HEK293 (cell line): Measurements from ENCODE around the gene ADCY7.

Experiments used
- CTCF ChIA-PET: fragments of 350-600 bp; formaldehyde crosslinking; extraction: SDS; loops from one replicate; lab custom pipeline; 2021; ENCODE audit warnings: antibody characterized with exemption; lab: Yijun Ruan, JAX
- POLR2A ChIA-PET: fragments of 300-600 bp; formaldehyde crosslinking; extraction: SDS; loops from one replicate; lab custom pipeline; 2020; ENCODE audit warnings: antibody characterized with exemption, inconsistent platforms; lab: Yijun Ruan, JAX
- H3K27ac ChIP-seq: fragments of 200-500 bp; sonication (Bioruptor generic); 2 replicates; pipeline ENCODE4 v1.5.1; 2014; ENCODE audit warnings: low read depth, low read length, control low read depth, inconsistent platforms; ENCODE audit errors: extremely low read depth
- H3K36me3 ChIP-seq, 2 experiments: fragments of 200-500 bp in 1 of 2; sonication (Bioruptor generic) in 1 of 2; 1 replicate in 1 of 2; 2 replicates in 1 of 2; pipeline ENCODE4 v1.5.1; 2014 to 2017; ENCODE audit warnings: inconsistent platforms in 2 of 2, low read length in 2 of 2; ENCODE audit not compliant: control insufficient read depth in 2 of 2, insufficient read depth in 1 of 2
- H3K4me1 ChIP-seq: fragments of 200-500 bp; sonication (Bioruptor generic); 2 replicates; pipeline ENCODE4 v1.5.1; 2014; ENCODE audit warnings: mild to moderate bottlenecking, low read length, inconsistent platforms; ENCODE audit not compliant: control insufficient read depth, insufficient read depth
- H3K4me3 ChIP-seq: 2 replicates; pipeline ENCODE4 v1.5.1; 2011; ENCODE audit warnings: low read depth, mild to moderate bottlenecking, control low read depth, low read length, moderate library complexity
- H3K9me3 ChIP-seq: fragments of 200-500 bp; sonication (Bioruptor generic); 2 replicates; pipeline ENCODE4 v1.5.1; 2014; ENCODE audit warnings: low read depth, low read length, inconsistent platforms; ENCODE audit not compliant: control insufficient read depth, insufficient read depth
- GLIS1 ChIP-seq: fragments of 450-650 bp; formaldehyde crosslinking; IDR thresholded peaks from 2 replicates; pipeline ENCODE4 v1.5.1; 2016; ENCODE audit warnings: missing biosample characterization, missing genetic modification characterization
- KLF7 ChIP-seq: fragments of 450-650 bp; formaldehyde crosslinking; IDR thresholded peaks from 2 replicates; pipeline ENCODE4 v1.5.1; 2016; ENCODE audit warnings: missing biosample characterization, missing genetic modification characterization, borderline replicate concordance
- OVOL3 ChIP-seq: fragments of 450-650 bp; formaldehyde crosslinking; IDR thresholded peaks from 2 replicates; pipeline ENCODE4 v1.5.1; 2016; ENCODE audit warnings: missing biosample characterization, missing genetic modification characterization
- RBAK ChIP-seq: fragments of 450-650 bp; formaldehyde crosslinking; IDR thresholded peaks from 2 replicates; pipeline ENCODE4 v1.5.1; 2016; ENCODE audit warnings: missing biosample characterization, missing genetic modification characterization
- ZBTB7A ChIP-seq: fragments of 450-650 bp; formaldehyde crosslinking; IDR thresholded peaks from 2 replicates; pipeline ENCODE4 v1.5.1; 2016; ENCODE audit warnings: low read depth, missing biosample characterization, missing genetic modification characterization
- ZBTB8A ChIP-seq: fragments of 450-650 bp; formaldehyde crosslinking; IDR thresholded peaks from 2 replicates; pipeline ENCODE4 v1.5.1; 2016; ENCODE audit warnings: missing biosample characterization, missing genetic modification characterization
- ZNF121 ChIP-seq: fragments of 450-650 bp; formaldehyde crosslinking; IDR thresholded peaks from 2 replicates; pipeline ENCODE4 v1.5.1; 2016; ENCODE audit warnings: missing biosample characterization, missing genetic modification characterization
- ZNF239 ChIP-seq: fragments of 450-650 bp; formaldehyde crosslinking; IDR thresholded peaks from 2 replicates; pipeline ENCODE4 v1.5.1; 2016; ENCODE audit warnings: missing biosample characterization, missing genetic modification characterization
- ZNF324 ChIP-seq: fragments of 450-650 bp; formaldehyde crosslinking; IDR thresholded peaks from 2 replicates; pipeline ENCODE4 v1.5.1; 2016; ENCODE audit warnings: missing biosample characterization, missing genetic modification characterization
- ZNF354C ChIP-seq: fragments of 450-650 bp; formaldehyde crosslinking; IDR thresholded peaks from 2 replicates; pipeline ENCODE4 v1.5.1; 2016; ENCODE audit warnings: missing biosample characterization, missing genetic modification characterization, low read depth, borderline replicate concordance
- ZNF560 ChIP-seq: fragments of 450-650 bp; formaldehyde crosslinking; IDR thresholded peaks from 2 replicates; pipeline ENCODE4 v1.5.1; 2017; ENCODE audit warnings: missing biosample characterization, missing genetic modification characterization, borderline replicate concordance
- ZNF585B ChIP-seq: fragments of 450-650 bp; formaldehyde crosslinking; IDR thresholded peaks from 2 replicates; pipeline ENCODE4 v1.5.1; 2016; ENCODE audit warnings: missing biosample characterization, missing genetic modification characterization
- ZNF664 ChIP-seq: fragments of 450-650 bp; formaldehyde crosslinking; IDR thresholded peaks from 2 replicates; pipeline ENCODE4 v1.5.1; 2016; ENCODE audit warnings: missing biosample characterization, missing genetic modification characterization
- ZNF677 ChIP-seq: fragments of 450-650 bp; IDR thresholded peaks from 2 replicates; pipeline ENCODE4 v1.5.0; 2018; ENCODE audit warnings: missing biosample characterization, mild to moderate bottlenecking, missing genetic modification characterization, moderate library complexity
- ZNF843 ChIP-seq: fragments of 450-650 bp; formaldehyde crosslinking; IDR thresholded peaks from 2 replicates; pipeline ENCODE4 v1.5.1; 2016; ENCODE audit warnings: missing biosample characterization, missing genetic modification characterization
- ZSCAN16 ChIP-seq: fragments of 450-650 bp; formaldehyde crosslinking; IDR thresholded peaks from 2 replicates; pipeline ENCODE4 v1.5.1; 2016; ENCODE audit warnings: missing biosample characterization, missing genetic modification characterization
- TF ChIP-seq, protein P1 (sequence below): fragments of 450-650 bp; formaldehyde crosslinking; IDR thresholded peaks from 2 replicates; pipeline ENCODE4; 2016; ENCODE audit warnings: missing biosample characterization, missing genetic modification characterization
- TF ChIP-seq, protein P2 (sequence below): fragments of 450-650 bp; formaldehyde crosslinking; IDR thresholded peaks from 2 replicates; pipeline ENCODE4 v1.5.1; 2017; ENCODE audit warnings: missing biosample characterization, missing genetic modification characterization
- TF ChIP-seq, protein P3 (sequence below): fragments of 450-650 bp; IDR thresholded peaks from 2 replicates; pipeline ENCODE4 v1.5.1; 2018; ENCODE audit warnings: missing biosample characterization, mild to moderate bottlenecking, missing genetic modification characterization
- TF ChIP-seq, protein P4 (sequence below): fragments of 450-650 bp; formaldehyde crosslinking; IDR thresholded peaks from 2 replicates; pipeline ENCODE4 v1.5.1; 2017; ENCODE audit warnings: missing biosample characterization, missing genetic modification characterization

The ADCY7 gene

DNA sequence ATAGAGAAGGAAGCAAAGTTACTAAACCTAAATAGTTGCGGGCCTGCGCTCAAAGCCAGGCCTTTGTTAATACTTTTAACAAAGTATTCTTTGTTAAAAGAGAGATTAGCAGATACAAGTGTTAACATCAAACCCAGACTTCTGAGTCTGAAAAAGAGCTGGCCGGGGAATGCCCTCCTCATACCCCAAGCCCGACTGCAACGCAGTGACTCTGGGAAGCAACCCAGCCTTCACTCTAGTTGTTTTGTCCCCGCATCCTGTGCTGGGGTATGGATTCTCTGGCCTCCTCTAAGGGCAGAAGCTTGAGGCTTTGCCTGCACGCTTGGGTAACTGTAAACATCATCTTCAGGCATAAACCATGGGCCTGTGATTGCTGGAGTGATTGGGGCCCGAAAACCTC lies 48.3 kb downstream of the ADCY7 start:
- TF ChIP-seq, protein P1, sequence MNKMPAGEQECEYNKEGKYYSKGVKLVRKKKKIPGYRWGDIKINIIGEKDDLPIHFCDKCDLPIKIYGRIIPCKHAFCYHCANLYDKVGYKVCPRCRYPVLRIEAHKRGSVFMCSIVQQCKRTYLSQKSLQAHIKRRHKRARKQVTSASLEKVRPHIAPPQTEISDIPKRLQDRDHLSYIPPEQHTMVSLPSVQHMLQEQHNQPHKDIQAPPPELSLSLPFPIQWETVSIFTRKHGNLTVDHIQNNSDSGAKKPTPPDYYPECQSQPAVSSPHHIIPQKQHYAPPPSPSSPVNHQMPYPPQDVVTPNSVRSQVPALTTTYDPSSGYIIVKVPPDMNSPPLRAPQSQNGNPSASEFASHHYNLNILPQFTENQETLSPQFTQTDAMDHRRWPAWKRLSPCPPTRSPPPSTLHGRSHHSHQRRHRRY: no peak
- no peak for TF ChIP-seq ZNF664
- TF ChIP-seq RBAK (tag by site-specific recombination): no peak
- no peak for TF ChIP-seq ZNF324 (tag by site-specific recombination)
- TF ChIP-seq, all 188 proteins: peak for 0
- Histone ChIP-seq H3K4me1 (no peaks in the 10 kb centered on the region), H3K9me3 (no peaks in the 10 kb centered on the region), H3K4me3 (no peak overlapping the region), H3K36me3 (peaks cover 0 to 78% of the 10 kb centered on the region in 2 experiments), H3K27ac (no peak overlapping the region)
- ChIA-PET POLR2A (no interaction called here), CTCF (interaction anchor here (0.6 kb wide), 2 partner anchors 108 to 290 kb away, joined by 3 to 4 read pairs; partner anchors contain the start of gene CNEP1R1)

DNA sequence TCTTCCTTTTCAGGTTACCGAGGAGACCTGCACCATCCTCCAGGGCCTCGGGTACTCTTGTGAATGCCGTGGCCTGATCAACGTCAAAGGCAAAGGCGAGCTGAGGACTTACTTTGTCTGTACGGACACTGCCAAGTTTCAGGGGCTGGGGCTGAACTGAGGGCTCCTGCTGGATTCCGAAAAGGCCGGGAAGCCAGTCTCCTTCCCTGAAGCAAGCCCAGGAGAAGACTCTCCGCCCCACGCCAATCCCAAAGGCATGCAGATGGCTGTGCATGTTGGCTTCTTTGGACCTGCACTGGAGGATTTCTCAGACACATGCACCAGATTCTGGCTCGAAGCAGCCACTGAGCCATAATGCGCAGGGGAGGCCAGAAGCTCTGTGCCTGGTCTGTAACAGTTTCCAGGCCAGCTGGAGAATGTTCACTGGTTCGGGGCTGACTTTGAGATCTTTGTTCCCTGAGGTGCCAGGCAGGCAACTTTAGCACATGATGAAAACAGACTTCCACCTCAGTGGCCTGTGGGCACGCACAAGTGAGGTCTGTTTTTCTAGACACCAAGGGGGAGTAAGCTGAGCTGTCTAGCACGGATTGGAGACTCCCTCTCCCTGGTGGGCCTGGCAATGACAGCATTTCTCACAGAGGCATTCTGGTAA lies 49.1 kb downstream of the ADCY7 start:
- Histone ChIP-seq H3K9me3 (no peaks in the 10 kb centered on the region), H3K27ac (no peak overlapping the region), H3K36me3 (peaks cover 0 to 86% of the 10 kb centered on the region in 2 experiments), H3K4me3 (no peak overlapping the region), H3K4me1 (no peaks in the 10 kb centered on the region)
- TF ChIP-seq GLIS1 (tag by site-specific recombination): peak; percentile 55
- TF ChIP-seq ZNF843 (tag by site-specific recombination): no peak
- ChIA-PET CTCF (interaction anchor here (0.6 to 3.0 kb wide), 3 partner anchors 11 to 109 kb away, joined by 3 to 14 read pairs (median 4); no protein-coding TSS in a partner anchor), POLR2A (no interaction called here)

DNA sequence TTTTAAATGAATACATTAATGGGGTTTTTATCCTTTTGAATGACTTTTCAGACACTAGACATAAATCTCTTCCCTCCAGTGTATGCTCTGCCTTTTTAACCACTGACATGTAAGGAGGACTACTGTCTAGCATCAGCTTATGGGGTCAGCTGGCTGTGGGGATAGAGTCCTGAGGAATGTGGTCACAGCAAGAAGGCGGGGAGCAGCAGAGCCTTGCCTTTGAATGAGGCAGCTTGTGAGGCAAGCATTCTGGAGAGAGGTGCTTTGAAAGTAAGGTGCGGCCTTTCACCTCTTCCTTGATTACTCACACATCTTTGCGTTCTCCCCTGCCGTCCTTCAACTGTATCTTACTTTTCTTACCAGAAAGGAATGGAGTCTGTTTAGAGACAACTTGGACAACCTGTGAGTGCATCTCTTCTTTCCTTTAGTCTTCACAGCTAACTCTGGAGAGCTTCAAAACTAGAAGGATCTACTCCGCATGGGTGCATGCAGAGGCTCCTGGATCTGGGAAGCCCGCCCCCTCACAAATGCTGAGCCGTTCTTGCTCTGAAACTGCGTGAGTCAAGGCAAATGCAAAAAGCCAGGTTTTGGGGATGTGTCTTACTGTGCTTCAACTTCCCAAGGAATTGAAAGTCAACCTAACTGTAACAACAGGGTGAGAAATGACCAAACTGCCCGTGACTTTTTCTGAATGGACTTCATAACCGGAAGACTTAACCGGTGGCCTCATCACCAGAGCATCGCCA lies 49.9 kb downstream of the ADCY7 start:
- ChIA-PET CTCF (interaction anchor here (1.0 to 3.0 kb wide), 2 partner anchors 11 to 102 kb away, joined by 3 to 14 read pairs; no protein-coding TSS in a partner anchor), POLR2A (no interaction called here)
- no peaks in the 10 kb centered on the region for H3K4me1 ChIP-seq
- TF ChIP-seq ZBTB7A (tag by site-specific recombination): no peak
- TF ChIP-seq ZNF354C (tag by site-specific recombination): no peak
- no peak for TF ChIP-seq OVOL3 (tag by site-specific recombination)
- TF ChIP-seq ZNF560 (tag by site-specific recombination): no peak
- no peak for TF ChIP-seq GLIS1 (tag by site-specific recombination)
- TF ChIP-seq ZNF677 (tag by site-specific recombination): no peak
- TF ChIP-seq, protein P2, sequence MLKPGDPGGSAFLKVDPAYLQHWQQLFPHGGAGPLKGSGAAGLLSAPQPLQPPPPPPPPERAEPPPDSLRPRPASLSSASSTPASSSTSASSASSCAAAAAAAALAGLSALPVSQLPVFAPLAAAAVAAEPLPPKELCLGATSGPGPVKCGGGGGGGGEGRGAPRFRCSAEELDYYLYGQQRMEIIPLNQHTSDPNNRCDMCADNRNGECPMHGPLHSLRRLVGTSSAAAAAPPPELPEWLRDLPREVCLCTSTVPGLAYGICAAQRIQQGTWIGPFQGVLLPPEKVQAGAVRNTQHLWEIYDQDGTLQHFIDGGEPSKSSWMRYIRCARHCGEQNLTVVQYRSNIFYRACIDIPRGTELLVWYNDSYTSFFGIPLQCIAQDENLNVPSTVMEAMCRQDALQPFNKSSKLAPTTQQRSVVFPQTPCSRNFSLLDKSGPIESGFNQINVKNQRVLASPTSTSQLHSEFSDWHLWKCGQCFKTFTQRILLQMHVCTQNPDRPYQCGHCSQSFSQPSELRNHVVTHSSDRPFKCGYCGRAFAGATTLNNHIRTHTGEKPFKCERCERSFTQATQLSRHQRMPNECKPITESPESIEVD (tag by site-specific recombination): no peak
- no peak for TF ChIP-seq ZNF239
- no peak for TF ChIP-seq ZNF585B (tag by site-specific recombination)
- TF ChIP-seq, protein P3, sequence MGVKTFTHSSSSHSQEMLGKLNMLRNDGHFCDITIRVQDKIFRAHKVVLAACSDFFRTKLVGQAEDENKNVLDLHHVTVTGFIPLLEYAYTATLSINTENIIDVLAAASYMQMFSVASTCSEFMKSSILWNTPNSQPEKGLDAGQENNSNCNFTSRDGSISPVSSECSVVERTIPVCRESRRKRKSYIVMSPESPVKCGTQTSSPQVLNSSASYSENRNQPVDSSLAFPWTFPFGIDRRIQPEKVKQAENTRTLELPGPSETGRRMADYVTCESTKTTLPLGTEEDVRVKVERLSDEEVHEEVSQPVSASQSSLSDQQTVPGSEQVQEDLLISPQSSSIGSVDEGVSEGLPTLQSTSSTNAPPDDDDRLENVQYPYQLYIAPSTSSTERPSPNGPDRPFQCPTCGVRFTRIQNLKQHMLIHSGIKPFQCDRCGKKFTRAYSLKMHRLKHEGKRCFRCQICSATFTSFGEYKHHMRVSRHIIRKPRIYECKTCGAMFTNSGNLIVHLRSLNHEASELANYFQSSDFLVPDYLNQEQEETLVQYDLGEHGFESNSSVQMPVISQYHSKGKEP: no peak
- TF ChIP-seq, protein P4, sequence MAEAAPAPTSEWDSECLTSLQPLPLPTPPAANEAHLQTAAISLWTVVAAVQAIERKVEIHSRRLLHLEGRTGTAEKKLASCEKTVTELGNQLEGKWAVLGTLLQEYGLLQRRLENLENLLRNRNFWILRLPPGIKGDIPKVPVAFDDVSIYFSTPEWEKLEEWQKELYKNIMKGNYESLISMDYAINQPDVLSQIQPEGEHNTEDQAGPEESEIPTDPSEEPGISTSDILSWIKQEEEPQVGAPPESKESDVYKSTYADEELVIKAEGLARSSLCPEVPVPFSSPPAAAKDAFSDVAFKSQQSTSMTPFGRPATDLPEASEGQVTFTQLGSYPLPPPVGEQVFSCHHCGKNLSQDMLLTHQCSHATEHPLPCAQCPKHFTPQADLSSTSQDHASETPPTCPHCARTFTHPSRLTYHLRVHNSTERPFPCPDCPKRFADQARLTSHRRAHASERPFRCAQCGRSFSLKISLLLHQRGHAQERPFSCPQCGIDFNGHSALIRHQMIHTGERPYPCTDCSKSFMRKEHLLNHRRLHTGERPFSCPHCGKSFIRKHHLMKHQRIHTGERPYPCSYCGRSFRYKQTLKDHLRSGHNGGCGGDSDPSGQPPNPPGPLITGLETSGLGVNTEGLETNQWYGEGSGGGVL (tag by site-specific recombination): no peak
- TF ChIP-seq ZNF121: no peak
- no peak for TF ChIP-seq KLF7 (tag by site-specific recombination)
- no peak for TF ChIP-seq ZBTB8A (tag by site-specific recombination)
- no peak for TF ChIP-seq ZSCAN16 (tag by site-specific recombination)
- H3K27ac ChIP-seq: no peak overlapping the region
- no peak overlapping the region for H3K4me3 ChIP-seq
- no peaks in the 10 kb centered on the region for H3K9me3 ChIP-seq
- H3K36me3 ChIP-seq: peaks cover 3 to 95% of the 10 kb centered on the region in 2 experiments
